IPS-NIHi7 (cell line): ENCODE measurements around the gene RND1.
"Not testable (repeated sequence)": the region's sequence is repeated elsewhere in the genome, so short reads cannot be mapped to it uniquely, and the experiment has no call there.

Experiments
- DNase-seq: peaks from one replicate; pipeline ENCODE4 v3.0.0; 2012; ENCODE audit warnings: mixed read lengths; ENCODE audit errors: extremely low spot score

RND1 gene

DNA sequence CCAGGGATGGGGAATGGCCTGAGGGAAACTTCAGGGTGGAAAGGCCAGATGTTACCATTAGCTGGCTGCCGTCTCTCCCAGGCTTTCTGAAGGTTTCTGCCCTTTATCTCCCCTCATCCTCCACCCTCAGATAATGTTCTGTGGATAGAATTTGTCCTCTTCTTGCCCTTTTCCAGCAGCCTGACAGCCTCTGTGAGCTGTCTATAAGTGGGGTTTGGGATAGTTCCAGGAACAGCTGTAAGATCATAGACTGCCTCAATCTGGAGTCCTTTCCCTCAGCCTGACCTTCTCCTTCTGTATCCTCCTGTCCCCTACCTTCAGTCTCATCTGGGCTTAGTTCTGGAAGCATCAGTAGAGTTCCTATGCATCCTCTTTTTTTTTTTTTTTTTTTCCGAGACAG is 2.8 kb upstream of the RND1 start:
- DNase-seq: no peak

DNA sequence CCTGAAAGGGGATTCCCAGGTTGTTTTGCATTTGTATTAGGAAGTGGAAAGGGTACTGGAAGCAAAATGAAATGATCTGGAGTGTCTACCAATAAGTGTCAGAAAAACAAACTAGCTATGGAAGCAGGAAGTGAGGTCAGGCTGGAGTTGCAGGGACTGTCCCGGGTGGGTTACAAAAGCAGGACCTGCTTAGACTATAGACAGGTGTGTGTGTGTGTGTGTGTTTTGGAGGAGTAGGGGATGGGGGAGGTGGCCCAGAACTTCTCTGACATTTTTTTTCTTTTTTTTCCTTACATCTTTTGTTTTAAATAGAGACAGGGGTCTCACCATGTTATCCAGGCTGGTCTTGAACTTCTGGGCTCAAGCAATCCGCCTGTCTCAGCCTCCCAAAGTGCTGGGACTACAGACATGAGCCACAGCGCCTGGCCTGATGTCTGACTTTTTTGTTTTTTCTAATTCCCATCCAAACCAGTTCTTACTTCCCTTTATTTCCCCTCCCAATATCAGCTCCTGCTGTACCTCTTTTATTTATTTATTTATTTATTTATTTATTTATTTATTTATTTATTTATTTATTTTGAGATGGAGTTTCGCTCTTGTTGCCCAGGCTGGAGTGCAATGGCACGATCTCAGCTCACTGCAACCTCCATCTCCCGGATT is 512 bp upstream of the RND1 start:
- no peak for DNase-seq

DNA sequence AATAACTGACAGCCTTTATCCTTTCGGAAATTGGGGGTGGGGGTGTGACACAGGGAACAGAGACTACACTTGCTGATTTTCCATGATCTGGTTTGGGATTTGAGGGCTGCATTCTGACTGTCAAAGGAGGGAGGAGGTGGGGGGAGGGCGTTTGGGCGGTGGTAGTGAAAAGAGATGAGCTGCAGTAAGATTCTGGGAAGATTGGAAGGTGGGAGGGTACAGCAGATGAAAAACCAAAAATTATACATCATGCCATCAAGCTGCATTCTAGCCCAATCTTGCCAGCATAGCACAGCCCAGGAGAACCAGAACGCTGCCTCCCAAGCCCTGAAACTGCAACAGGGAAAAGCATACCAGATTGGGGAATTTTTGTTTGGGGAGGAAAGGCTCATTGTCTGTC is 2.4 kb downstream of the RND1 start:
- DNase-seq: no peak

DNA sequence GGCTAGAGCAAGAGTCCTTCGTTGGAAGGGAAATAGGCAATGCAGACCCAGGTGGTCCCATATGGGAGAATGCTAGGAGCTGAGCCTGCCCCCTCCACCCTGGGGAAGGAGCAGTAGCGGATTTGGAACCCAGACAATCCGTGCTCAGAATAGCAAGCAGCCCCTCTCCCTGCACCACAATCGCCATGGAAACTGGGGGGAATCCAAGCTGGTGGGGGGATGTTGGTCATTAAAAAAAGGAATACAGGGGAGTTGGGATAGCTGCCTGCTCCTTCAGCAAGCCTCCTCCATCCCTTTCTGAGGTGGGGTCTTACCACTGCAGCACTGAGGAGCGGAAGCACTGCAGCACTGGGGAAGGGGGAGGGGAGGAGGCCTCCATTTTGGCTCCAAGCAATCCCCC is 2.9 kb downstream of the RND1 start:
- DNase-seq: no peak

DNA sequence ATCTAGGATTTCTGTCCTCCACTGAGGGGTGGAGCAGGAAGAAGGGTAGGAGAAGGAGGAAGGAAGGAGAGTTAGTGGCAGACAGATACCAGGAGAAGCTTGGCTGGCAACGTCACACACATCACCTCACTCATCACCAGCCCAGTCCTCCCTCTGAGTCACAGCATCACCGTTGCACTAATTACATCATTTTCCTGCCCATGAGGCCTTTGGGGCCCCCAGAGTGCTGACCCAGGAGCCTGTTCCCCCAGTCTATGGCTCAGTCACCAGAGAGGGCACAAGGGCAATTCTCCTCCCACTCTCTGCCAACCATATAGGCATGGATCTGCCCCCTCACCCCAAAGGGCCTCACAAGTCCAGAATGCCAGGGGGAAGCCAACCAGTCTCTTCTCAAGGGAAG is 4.6 kb downstream of the RND1 start:
- DNase-seq: no peak

DNA sequence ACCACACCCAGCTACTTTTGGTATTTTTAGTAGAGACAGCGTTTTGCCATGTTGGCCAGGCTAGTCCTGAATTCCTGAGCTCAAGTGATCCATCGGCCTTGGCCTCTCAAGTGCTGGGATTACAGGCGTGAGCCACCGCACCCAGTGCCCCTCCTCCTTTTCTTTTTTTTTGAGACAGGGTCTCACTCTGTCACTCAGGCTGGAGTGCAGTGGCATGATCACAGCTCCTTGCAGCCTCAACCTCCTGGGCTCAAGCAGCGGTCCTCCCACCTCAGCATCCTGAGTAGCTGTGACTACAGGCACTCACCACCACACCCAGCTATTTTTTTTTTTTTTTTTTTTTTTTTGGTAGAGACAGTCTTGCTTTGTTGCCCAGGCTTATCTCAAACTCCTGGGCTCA is 5.4 kb downstream of the RND1 start:
- DNase-seq: not testable (repeated sequence)

DNA sequence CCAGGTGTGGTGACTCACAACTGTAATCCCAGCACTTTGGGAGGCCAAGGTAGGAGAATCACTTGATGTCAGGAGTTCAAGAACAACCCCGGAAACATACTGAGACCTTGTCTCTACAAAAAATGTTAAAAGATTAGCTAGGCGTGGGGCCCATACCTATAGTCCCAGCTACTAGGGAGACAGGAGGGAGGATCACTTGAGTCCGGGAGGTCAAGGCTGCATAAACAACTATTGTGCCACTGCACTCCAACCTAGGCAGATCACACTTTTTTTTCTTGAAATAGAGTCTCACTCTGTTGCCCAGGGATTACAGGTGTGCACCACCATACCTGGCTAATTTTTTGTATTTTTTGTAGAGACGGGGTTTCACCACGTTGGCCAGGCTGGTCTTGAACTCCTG is 6.1 kb downstream of the RND1 start:
- DNase-seq: no peak

DNA sequence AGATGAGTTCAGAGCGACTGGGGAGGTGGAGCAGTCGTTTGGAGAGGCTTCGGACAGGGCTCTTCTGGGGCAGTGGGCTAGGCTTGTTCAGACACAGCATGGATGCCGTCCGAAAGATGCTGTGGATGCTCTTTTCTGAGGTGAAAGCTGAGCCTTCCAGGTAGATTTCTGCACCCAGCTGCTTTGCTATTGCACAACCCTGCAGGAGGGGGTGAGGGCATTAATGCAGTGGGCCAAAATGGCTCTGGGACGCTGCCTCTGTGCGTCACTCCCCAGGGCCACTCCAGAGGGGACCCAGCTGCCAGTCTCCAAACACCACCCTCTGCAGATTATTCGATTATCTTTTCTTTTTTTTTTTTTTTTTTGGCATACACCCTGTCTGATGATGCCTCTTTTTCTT is 7.6 kb downstream of the RND1 start:
- no peak for DNase-seq

DNA sequence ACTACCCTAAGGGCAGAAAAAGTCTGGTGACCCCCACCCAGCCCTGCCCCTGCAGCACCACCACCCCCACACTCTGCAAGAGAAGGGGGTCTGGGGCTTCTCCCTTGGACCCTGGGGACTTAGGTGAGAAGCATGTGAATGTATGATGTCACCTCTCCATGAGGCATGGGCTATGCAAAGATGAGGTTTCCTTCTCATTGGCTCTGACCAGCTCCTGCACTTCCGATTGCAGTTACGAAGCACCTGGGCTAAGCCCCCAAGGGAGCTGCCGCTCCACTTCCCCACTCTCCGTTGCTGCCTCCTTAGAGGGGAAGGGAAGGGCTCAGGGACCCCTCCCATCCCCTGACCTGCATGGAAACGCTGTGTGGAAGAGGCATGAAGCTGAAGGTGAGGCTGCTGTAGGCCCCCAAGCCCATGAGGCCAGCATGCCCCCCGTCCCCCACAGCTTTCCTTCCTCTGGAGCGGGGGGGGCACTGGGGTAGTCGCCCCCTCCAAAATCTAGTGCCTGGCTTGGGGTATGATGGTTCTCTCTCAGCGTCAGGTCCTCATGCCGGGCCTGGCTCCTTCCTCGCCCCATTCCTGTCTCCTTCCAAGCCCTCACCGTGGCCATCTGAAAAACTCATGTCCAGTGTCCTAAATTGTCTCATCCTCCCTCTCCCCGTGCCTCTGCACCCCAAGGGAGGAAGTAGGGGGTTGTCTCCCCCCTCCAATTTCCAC is 8.2 kb downstream of the RND1 start:
- DNase-seq: no peak

DNA sequence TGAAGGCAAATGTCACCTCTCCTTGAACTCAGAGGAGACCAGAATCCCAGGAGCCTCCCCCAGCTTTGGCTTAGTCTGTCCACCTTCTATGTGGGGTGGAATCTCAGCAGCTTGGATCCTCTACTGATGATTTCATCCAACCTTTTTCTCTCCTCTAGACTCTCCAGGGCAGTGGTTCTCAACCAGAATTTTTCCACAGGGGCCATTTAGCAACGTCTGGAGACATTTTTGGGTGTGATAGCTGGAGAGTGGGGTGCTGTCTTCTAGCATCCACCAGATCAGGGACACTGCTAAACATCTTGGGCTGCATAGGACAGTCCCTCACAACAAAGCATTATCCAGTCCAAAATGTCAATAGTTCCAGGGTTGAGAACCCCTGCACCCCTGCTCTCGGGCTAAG is 9.3 kb downstream of the RND1 start:
- DNase-seq: no peak

DNA sequence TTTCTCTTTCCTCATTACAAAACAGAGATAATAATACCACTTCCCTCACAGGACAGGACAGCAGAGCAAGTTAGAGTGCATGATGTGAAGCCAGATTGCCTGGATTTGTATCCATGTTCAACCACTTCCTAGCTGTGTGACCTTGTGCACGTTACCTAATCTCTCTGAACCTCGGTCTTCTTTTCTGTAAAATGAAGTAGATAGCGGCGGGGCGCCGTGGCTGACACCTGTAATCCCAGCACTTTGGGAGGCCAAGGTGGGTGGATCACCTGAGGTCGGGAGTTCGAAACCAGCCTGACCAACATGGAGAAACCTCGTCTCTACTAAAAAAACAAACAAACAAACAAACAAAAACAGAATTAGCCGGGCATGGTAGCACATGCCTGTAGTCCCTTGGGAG is 10.7 kb downstream of the RND1 start:
- DNase-seq: not testable (repeated sequence)

DNA sequence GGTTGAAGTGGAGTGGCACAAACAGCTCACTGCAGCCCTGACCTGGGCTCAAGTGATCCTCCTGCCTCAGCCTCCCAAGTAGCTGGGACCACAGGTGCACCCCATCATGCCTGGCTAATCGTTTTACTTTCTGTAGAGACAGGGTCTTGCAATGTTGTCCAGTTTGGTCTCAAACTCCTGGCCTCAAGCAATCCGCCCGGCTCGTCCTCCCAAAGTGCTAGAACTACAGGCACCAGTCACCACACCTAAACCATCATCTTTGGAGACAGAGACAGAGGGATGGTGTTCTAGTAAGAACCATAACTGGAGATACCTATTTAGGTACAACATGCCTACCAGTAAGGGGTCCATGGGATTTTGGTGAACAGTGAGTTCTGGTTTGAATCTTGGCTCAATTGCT is 11.2 kb downstream of the RND1 start:
- DNase-seq: no peak

DNA sequence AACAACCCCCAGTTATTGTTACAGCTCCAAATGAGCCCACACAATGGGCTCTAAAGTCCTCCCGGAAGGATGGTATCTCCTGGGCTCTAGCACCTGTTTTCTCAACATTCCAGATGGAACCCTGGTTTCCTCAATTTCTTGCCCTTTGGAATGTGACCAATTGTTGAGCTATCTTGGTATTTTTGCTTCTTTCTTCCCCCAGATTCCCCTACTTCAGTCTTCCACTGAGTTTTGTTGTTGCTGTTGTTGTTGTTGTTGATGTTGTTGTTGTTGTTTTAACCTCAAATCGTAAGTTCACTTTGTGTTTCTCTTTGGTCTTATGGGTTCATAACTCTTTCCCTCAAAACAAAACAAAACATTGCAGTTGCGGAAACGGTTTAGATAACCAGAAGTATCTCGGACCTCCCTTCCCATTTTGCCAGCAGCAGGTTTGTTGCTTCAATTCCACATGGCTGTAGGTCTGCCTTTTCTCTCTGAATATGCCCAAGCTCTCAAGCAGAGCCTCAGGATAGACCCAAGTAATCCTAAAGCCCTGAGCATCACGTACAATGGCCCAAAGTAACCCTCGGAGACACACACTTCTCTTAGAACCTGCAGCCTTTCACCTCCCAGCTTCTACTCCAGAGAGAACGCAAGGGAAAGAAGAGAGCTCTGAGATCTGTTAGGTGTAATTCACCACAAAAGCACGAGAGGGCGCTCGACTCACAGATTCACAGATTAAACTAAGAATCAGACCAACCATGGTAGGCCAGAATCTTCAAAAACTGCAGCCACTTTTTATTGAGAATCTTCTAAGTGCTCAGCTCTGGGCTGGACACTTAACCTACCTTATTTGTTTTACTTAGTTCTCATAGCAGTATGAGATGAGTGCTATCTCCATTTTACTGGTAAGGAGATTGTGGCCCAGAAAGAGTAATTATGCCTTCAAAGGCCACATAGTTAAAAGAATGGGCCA is 12.7 kb downstream of the RND1 start:
- DNase-seq: peak; percentile 78

DNA sequence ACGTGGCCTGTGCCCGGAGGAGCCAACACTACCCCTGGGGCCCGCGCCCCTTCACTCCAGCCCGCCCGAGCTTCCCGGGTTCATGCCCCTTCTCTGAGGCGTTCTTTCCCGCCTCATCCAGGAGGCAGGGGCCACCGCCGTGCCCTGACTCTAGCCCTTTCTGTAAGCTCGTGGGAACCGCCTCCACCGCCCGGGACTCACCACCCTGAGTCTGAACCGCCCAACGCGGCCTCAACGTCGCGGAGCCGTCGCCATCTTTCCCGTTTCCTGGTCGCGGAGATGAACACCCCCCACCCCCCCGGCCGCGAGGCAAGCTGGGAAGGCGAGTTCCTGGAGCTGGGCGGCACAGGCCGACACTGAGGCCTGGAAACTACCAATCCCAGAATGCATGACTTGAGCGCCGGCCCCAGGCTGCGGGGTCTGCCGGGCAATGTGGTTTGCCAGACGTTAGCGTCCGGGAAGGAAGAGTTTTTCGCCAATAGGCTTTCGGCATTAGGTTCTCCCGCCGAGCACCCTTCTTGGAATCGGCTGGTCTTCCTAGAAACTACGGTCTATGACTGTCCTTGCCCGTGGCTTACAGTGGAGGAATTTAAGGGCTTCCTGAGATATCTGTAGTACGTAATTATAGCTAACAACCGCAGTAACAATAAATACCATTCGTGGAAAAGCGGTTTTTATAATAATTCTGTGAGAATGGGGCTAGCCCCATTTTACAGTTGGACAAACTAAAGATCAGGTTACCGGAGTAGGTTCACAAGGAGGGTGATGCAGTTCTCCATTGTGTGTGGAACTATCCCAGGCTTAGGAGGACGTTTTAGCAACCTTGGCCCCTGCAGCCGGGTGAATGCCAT is 13.6 kb downstream of the RND1 start, which contains the start of gene DDX23:
Gene DDX23 (minus strand): TSS at position 281 of the 851 bp plus-strand sequence. CDS start 6,381 bp downstream, outside the sequence.
- DNase-seq: peak; percentile 99

DNA sequence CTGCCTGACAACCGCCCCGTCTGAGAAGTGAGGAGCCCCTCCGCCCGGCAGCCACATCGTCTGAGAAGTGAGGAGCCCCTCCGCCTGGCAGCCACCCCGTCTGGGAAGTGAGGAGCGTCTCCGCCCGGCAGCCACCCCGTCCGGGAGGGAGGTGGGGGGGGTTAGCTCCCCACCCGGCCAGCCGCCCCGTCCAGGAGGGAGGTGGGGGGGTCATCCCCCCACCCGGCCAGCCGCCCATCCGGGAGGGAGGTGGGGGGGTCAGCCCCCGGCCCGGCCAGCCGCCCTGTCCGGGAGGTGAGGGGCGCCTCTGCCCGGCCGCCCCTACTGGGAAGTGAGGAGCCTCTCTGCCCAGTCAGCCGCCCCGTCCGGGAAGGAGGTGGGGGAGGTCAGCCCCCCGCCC is 23.6 kb downstream of the RND1 start:
- not testable (repeated sequence) for DNase-seq

DNA sequence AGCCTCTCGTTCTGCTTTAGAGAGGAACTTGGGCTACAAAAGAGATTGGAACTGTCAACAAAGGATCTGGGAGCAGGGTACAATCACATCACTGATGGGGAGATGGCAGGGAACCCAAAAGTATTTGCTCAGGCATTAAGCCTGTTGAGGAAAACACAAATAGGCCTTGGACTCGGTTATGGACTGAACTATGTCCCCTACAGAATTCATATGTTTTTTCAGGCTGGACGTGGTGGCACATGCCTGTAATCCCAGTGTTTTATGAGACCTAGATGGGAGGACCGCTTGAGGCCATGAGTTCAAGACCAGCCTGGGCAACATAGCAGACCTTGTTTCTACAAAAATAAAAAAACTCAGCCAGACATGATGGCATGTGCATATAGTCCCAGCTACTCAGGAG is 27.6 kb downstream of the RND1 start:
- DNase-seq: no peak

DNA sequence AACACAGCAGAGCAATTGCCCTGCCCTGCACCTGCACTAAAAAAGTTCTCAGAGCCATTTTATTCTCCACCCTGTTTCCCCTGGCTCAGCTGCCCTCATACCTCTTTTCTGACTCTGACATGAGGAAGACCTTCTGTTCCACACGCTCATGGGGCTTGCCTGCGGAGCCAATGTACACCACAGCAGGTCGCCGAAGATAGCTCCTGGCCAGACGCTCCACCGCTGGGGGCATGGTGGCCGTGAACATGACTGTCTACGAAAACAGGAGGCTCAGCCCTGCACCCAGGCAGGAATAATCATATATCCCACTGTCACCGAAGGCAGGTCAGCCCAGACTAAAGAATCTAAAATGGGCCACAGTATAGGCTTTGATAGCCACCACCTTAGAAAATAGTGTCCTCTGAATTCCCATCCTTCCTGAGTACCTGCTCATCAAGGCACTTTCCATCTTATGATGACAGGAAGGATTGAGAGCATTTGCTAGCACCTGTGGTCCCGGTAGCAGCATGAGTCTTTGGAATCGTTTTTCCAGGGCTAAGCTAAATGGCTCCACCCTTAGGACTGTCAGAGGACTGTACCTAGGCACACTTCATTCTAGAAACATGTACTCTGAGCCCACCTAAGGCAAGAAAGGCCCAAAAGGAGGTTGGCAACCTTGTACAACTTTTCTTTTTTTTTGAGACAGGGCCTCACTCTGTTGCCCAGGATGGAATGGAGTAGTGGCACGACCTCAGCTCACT is 33.2 kb downstream of the RND1 start:
- no peak for DNase-seq

DNA sequence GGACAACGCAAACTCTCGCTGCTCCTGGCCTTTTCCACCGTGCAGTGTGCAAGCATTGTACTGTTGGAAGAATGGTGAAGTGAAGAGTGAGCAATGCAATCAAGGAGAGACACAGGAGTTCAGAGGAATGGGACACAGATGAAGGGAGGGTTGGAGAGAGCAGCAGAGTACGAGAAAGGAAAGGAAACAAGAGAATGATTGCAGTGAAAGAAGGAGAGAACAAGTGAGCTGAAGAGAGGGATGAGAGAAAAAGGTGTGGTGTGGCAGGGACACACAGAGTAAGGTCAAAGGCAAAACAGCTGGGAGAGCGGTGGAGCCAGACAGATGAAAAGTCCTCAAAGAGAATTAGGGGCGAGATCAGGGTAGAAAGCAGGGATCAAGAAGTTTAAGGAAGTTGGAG is 34.4 kb downstream of the RND1 start:
- no peak for DNase-seq

DNA sequence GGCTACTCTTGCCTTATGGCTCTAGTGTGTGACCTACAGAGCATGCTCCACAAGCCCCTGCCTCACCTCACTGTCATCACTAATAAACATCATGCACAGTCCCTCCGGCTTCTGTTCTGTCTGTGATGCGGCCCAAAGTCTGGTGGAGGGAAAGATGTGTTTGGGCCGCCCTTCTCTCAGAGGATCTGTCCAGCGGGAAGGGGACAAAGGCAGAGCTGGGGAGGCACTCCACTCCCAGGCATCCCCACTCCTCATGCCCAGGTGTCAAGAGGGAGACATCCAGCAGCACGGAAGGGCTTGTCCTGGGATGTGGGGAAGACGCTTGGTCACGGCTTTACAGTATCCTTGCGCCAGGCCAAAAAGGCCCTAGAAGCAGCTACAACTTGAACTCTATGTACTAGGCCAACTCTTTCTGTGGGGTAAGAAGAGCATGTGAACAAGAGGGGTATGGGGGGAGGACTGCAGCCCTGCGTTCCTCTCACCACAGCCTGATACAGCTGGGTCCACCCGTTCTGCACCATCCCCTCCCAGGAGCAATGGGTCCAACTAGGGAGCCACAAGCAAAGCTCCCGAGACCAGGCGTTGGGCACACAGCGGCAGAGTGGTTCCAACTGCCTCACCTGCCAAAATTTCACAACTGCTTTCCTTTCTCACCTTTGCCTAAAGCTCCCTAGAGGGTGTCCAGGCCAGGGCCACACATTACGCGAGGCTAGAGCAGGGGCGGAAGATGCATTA is 36.7 kb downstream of the RND1 start:
- no peak for DNase-seq

DNA sequence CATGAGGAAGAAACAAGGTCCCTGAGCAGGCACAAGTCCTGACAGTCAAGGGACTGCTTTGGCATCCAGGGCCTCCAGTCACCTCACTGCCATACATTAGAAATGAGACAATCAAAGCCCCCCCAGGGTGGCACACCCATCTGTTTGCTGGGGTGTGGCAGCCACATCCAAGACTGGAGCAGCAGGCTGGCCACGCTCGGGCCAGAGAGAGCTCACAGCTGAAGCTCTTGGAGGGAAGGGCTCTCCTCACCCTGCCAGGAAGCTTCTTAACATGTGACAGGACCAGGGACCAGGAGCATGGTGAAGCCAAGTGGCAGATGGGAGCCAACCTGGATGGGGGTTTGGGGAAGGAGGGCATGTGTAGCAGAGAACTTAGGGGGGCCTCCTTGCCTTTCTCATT is 37.4 kb downstream of the RND1 start:
- DNase-seq: no peak
